PC-3 (cell line): ENCODE data around the gene BMP4.

Source experiments
- CTCF ChIP-seq: fragments of 300-600 bp; sonication (generic); conservative IDR thresholded peaks from 2 replicates; pipeline ENCODE4 v1.5.1; 2017; ENCODE audit warnings: antibody characterized with exemption, low read depth, mild to moderate bottlenecking, low read length
- EZH2 ChIP-seq: fragments of 300-600 bp; sonication (generic); IDR thresholded peaks from one replicate; pipeline ENCODE4 v1.6.1; 2017; ENCODE audit warnings: antibody characterized with exemption, mild to moderate bottlenecking, low read length; ENCODE audit not compliant: unreplicated experiment

- no peak for TF ChIP-seq CTCF
- TF ChIP-seq EZH2, result no peak
Measured at GRCh38 chr14:53947094-53947445, 9.6 kb downstream of the BMP4 start.
